H1 (cell line): ENCODE measurements around the gene PRDX5. TPM values are rescaled to one million over a fixed set of nuclear protein-coding genes. Genes with fewer than 3 reads are reported as not detected.

ENCODE experiments used
- CHD7 ChIP-seq: fragments of 300-600 bp; sonication (generic); IDR thresholded peaks from 2 replicates; pipeline ENCODE4 v1.7.1; 2012; ENCODE audit warnings: low read length, moderate library complexity, mild to moderate bottlenecking, inconsistent platforms; ENCODE audit not compliant: insufficient replicate concordance
- EP300 ChIP-seq, 2 experiments: IDR thresholded peaks; 1 replicate in 1 of 2; 2 replicates in 1 of 2; pipeline ENCODE4 v1.6.1; 2011 to 2012; ENCODE audit warnings: low read depth in 2 of 2, low read length in 2 of 2, mild to moderate bottlenecking in 2 of 2, borderline replicate concordance in 1 of 2, inconsistent platforms in 1 of 2, moderate library complexity in 1 of 2
- JUN ChIP-seq: IDR thresholded peaks from 2 replicates; pipeline ENCODE4 v1.6.1; 2011; ENCODE audit warnings: low read depth, mild to moderate bottlenecking, improper control_type of control experiment, low read length
- MAFK ChIP-seq: IDR thresholded peaks from 2 replicates; pipeline ENCODE4 v1.6.1; 2012; ENCODE audit warnings: low read depth, mild to moderate bottlenecking, improper control_type of control experiment, low read length
- POU5F1 ChIP-seq: IDR thresholded peaks from 2 replicates; pipeline ENCODE4 v1.6.1; 2011; ENCODE audit warnings: low read depth, mild to moderate bottlenecking, low read length, moderate library complexity
- SRF ChIP-seq: IDR thresholded peaks from 2 replicates; pipeline ENCODE4 v1.6.1; 2011; ENCODE audit warnings: mild to moderate bottlenecking, low read depth, low read length, moderate library complexity
- TAF1 ChIP-seq: IDR thresholded peaks from 2 replicates; pipeline ENCODE4 v1.6.1; 2011; ENCODE audit warnings: mild to moderate bottlenecking, low read depth, low read length
- TBP ChIP-seq: IDR thresholded peaks from 2 replicates; pipeline ENCODE4 v1.6.1; 2011; ENCODE audit warnings: low read depth, low read length, improper control_type of control experiment
- ZNF274 ChIP-seq: IDR thresholded peaks from 2 replicates; pipeline ENCODE4 v1.7.0; 2012; ENCODE audit warnings: low read length, borderline replicate concordance; ENCODE audit errors: extremely low read depth
- polyA plus RNA-seq, 7 experiments: library from polyadenylated mRNA; depleted of rRNA in 3 of 7; stranded (reverse) in 5 of 7; unstranded in 2 of 7; fragments of >200 nt in 5 of 7; fragments of 200-250 nt in 2 of 7; gene quantifications; 1 replicate in 5 of 7; 2 replicates in 1 of 7; 4 replicates in 1 of 7; pipeline versions ENCODE4 v1.2.1 to v1.2.3, GENCODE V29; 2011 to 2013; ENCODE audit warnings: missing spikeins in 2 of 7, mixed read lengths in 2 of 7
- total RNA-seq: library from RNA; stranded (reverse); fragmentation: NEBNext Ultra II Directional; extraction: Animal tissue kit (Norgen Biotek cat#: 25700); gene quantifications from 2 replicates; pipeline ENCODE4 v1.2.1, GENCODE V29; 2021
- TF ChIP-seq, protein P1 (sequence below): IDR thresholded peaks from 2 replicates; pipeline ENCODE4 v1.6.1; 2011; ENCODE audit warnings: low read depth, mild to moderate bottlenecking, low read length; ENCODE audit not compliant: insufficient read depth

Gene PRDX5
- total and polyA plus RNA-seq, 2 of the 8 experiments (the other 6 are each of a cell fraction or from before 2014, with no cell fraction given), result 201 to 582 TPM

DNA sequence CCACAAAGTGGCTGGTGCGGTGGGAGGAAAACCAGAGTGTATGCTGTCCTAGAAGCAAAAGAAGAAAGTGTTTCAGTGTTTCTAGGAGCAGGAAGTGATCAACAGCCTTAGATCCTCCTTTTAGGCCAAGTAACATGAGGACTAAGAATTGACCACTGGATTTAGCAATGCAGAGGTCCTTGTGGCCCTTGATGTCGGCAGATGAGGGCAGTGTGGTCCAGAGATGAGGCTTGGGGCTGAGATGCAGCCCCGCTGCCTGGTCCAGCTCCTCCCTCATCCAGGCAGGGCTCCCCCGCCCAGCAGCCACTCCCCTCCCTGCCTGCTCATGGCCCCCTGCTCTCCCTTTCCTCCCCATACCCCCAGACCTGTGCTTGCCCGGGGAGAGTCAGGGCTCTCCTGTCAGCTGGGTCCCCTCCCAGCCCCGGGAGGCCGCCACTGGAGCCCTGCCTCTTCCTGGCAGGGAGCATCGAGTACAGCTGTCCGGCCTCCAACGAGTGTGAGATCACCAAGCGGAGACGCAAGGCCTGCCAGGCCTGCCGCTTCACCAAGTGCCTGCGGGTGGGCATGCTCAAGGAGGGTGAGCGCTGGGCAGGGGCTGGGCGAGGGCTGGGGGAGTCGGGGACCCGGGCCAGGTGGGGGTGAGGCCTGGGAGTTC is 4.3 kb upstream of the PRDX5 start (continued):
- TF ChIP-seq CHD7 (no peak), EP300 (IDR thresholded peaks at IDR 0.05; ENCODE audit: borderline replicate concordance in 1 of 2, low read depth in 2 of 2, low read length in 2 of 2) (no peak), POU5F1 (no peak), SRF (no peak), JUN (no peak), ZNF274 (no peak), TBP (no peak), TAF1 (no peak), MAFK (no peak)
- TF ChIP-seq, protein P1, sequence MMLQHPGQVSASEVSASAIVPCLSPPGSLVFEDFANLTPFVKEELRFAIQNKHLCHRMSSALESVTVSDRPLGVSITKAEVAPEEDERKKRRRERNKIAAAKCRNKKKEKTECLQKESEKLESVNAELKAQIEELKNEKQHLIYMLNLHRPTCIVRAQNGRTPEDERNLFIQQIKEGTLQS, result no peak
